ACHN (cell line): Measurements from ENCODE around the gene RAB1A.

Source experiments
- DNase-seq: peaks from one replicate; pipeline ENCODE4 v3.0.0-alpha.2; 2015
- in situ Hi-C: cut with HindIII; loops from 2 replicates; pipeline ENCODE4 v1.10.0; 2017; ENCODE audit warnings: low sequenced_read_pairs, low pct_ligation_motif_present, low pct_unique_long_range_greater_than_20kb

Gene RAB1A

GRCh38 chr2:65070172-65070830 lies 59.6 kb downstream of the RAB1A start:
- DNase-seq = peak; percentile 54
- in situ Hi-C loops = no loop called here

- in situ Hi-C loops = no loop called here
- no peak for DNase-seq
Measured at GRCh38 chr2:65069439-65069824, 60.5 kb downstream of the RAB1A start.

DNA sequence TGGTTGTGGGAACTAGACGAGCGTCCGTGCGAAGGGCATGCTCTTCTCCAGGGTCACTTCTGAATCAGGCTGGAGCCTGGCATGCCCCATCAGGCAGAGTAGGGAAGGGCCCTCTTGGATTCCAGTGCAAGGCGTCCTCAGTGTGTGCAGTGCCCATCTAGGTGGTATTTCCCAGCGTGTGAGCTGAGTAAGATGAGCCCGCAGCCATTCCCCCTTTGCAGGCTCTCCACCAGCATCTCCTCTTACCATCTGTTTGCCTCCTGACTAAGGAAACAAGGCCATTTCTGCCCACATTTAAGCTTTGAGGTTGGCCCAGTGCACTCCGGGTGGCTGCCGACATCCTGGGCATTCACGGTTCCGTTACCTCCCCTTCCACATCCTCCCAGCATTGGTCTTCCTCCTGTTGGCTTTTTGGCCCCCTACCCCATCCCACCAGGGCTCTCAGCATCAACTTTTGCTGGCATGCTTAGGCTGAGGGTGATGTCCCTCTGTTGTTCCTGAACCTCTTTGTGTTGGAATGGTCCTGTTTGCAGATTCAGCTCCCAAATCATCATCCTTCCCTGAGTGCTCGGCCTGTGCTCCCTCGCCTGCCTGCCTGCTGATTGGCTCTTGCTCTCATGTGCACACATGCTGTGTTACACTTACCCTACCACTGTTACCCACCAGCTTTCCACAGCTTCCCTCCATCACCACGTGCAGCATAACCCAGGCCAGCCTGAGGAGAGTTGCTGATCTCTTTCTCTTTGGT lies 61.9 kb downstream of the RAB1A start:
- no peak for DNase-seq
- in situ Hi-C loops = no loop called here

- in situ Hi-C loops = no loop called here
- DNase-seq = peak; percentile 74
Measured at GRCh38 chr2:65064728-65065552, 65.0 kb downstream of the RAB1A start.

GRCh38 chr2:65062843-65063825 lies 66.8 kb downstream of the RAB1A start:
- in situ Hi-C loops = no loop called here
- DNase-seq = no peak

GRCh38 chr2:65061910-65062339 lies 68.0 kb downstream of the RAB1A start:
- no peak for DNase-seq
- in situ Hi-C loops = no loop called here

DNA sequence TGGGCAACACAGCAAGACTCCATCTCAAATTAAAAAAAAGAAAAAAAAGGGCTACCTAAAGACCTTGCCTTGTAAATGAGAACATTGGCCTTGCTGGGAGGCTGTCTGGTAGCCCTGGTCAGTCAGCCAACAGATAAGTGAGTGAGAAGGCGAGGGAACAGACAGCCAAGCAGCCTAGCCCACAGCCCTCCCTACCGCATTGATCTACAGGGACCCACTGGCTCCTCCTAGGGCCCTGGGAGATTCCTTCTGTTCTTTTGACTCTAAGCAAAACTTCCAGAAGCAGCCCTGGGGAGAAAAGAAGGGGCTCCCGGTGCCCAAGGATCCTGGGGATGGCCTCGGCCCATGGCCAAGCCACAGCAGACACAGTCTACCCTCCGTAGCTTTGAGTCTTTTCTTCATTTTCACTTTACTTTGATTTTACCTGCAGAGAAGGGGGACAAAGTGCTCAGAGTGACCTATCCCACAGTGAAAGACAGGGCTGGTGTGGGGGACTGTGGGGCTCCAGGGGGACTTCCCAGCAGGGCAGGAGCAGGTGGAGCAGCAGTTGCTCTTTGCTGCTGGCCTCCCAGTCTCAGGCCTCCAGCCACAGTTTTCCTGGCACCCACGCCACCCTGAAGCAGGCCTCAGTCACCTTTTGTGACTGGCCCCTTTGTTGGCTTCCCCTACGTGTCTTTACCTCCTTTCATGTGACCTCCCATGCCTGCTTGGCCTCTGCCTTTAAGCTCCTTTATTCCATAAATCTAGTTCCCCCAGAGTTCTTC lies 68.6 kb downstream of the RAB1A start:
- DNase-seq = no peak
- in situ Hi-C loops = no loop called here

GRCh38 chr2:65059071-65059470 lies 70.8 kb downstream of the RAB1A start:
- DNase-seq = no peak
- in situ Hi-C loops = no loop called here

- in situ Hi-C loops = no loop called here
- DNase-seq = no peak
Measured at GRCh38 chr2:65057391-65058052, 72.4 kb downstream of the RAB1A start.

DNA sequence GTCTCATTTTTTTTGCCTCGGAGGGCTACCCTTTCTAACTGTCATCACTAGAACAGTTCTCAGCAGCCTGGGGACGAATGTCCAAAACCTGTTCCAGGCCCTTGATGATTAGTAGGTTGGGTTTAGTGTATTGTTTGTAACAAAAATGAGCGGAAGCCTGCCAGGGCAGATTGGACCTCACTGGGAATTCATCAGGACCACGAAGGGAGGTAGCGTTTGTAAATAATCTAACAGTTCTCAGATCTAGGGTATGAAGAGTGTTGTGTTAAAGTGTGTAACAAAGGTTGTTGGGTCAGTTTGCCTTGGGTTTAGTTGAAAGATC lies 72.9 kb downstream of the RAB1A start:
- in situ Hi-C loops = no loop called here
- no peak for DNase-seq

DNA sequence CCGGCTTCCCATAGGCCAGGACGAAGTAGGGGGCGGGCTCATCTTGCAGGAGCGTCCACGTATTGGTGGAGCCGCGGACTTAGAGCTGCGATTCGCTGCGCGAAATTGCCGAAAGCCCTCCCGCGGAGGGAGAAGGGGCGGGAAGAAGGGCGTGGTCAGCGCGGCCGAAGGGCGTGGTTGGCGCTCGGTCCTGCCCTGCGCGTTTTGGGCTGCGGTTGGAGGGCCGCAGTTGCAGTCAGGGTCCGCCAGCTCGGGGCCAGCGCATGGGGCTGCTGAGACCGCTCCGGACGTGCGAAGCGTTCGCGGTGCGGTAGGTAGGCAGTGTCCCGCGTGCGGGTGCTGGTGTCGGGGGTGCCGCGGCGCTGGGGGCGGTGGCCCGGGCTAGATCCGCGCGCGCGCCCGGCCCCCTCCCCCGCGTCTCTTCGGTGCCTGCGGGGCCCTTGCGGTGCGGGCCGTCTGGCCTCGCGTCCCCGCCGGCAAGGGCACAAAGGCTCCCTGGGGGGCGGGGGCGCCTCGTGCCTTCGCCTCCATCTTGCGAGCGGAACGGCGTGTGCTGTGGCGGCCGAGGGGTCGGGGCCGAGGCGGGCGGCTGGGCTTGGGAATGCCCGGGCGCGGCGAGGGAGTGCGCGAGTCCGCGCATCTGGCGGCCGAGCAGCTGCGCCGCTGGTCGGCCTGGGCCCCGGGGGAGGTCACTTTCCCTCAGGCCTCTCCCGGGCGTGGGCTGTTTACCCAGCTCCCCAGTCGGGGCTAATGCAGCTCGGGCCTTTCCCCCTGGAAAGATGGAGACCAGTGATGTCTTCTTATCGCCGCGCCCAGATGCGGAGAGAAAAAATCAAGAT lies 73.5 kb downstream of the RAB1A start, which contains the start of gene CEP68:
TSS of gene CEP68 (plus strand) at position 202 of the 839 bp plus-strand sequence. CDS start 13,029 bp downstream, outside the sequence.
- in situ Hi-C loops = no loop called here
- peak; percentile 98 for DNase-seq

GRCh38 chr2:65055422-65056214 lies 74.3 kb downstream of the RAB1A start:
- in situ Hi-C loops = no loop called here

GRCh38 chr2:65054749-65055421 lies 75.0 kb downstream of the RAB1A start:
- in situ Hi-C loops = no loop called here

More at GRCh38 chr2:65055422-65056214, 74.3 kb downstream of the RAB1A start:
- no peak for DNase-seq

DNA sequence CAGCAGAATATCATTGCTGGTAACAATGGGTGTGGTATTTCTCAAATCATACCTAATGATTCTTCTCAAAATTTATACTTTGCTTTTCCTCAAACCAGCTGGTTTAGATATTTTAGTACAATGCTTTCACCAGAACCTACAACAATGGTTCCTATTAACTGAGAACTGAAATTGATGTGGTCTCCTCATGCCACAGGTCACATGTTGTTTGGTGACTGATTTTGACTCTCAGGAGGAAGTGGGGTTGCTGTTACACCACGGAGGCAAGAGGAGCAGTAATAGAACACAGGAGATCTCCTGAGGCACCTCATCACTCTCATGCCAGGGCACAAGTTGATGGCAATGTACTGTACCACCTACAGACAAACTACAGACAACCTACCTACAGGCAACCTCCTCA lies 76.7 kb downstream of the RAB1A start:
- no peak for DNase-seq
- in situ Hi-C loops = no loop called here

More at GRCh38 chr2:65054749-65055421, 75.0 kb downstream of the RAB1A start:
- DNase-seq = no peak

DNA sequence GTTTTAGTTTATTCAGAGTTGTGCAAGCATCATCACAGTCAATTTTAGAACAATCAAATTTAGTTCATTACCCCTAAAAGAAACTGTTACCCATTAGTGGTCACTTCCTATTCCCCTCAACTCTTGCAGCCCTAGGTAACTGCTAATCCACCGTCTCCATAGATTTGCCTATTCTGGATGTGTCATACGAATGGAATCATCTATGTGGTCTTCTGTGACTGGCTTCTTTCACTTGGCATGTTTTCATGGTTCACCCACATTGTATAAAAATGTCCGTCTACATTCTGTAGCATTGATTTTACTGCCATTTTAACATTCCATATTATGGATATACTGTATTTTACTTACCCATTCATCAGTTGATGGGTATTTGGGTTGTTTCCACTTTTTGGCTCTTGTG lies 79.0 kb downstream of the RAB1A start:
- in situ Hi-C loops = no loop called here

More for the DNA sequence above, 79.0 kb downstream of the RAB1A start:
- DNase-seq = no peak
